Endothelial cell of umbilical vein (primary cell): ENCODE data around the gene KIFC1.

Experiments
- EZH2 ChIP-seq: IDR thresholded peaks from 2 replicates; pipeline ENCODE4 v1.6.1; 2012; ENCODE audit warnings: borderline replicate concordance, low read depth, mild to moderate bottlenecking, moderate library complexity, low read length, inconsistent platforms; ENCODE audit not compliant: severe bottlenecking
- FOS ChIP-seq: IDR thresholded peaks from 2 replicates; pipeline ENCODE4 v1.6.1; 2011; ENCODE audit warnings: mild to moderate bottlenecking, low read length, moderate library complexity, borderline replicate concordance; ENCODE audit not compliant: insufficient read depth
- JUN ChIP-seq: IDR thresholded peaks from 2 replicates; pipeline ENCODE4 v1.6.1; 2011; ENCODE audit warnings: borderline replicate concordance, low read depth; ENCODE audit not compliant: insufficient read length, insufficient read depth
- MAX ChIP-seq: IDR thresholded peaks from 2 replicates; pipeline ENCODE4 v1.6.1; 2011; ENCODE audit not compliant: insufficient read depth, insufficient read length
- MYC ChIP-seq: IDR thresholded peaks from one replicate; pipeline ENCODE4 v1.6.1; 2011; ENCODE audit warnings: mild to moderate bottlenecking, low read depth, low read length
- POLR2A ChIP-seq: IDR thresholded peaks from 2 replicates; pipeline ENCODE4 v1.6.1; 2012; ENCODE audit warnings: low read depth, mild to moderate bottlenecking, control low read depth, low read length
- POLR2AphosphoS5 ChIP-seq: IDR thresholded peaks from 2 replicates; pipeline ENCODE4 v1.6.1; 2012; ENCODE audit warnings: low read depth, mild to moderate bottlenecking, control low read depth, low read length, moderate library complexity; ENCODE audit not compliant: insufficient read depth
- TF ChIP-seq, protein P1 (sequence below), 2 donors: IDR thresholded peaks; 1 replicate in 1 of 2; 2 replicates in 1 of 2; pipeline ENCODE4 v1.5.1; 2011; ENCODE audit warnings: low read length in 2 of 2, mild to moderate bottlenecking in 2 of 2, moderate library complexity in 2 of 2, control low read depth in 1 of 2, inconsistent platforms in 1 of 2, low read depth in 1 of 2; ENCODE audit not compliant: insufficient read depth in 1 of 2; ENCODE audit errors: extremely low read depth in 1 of 2

- TF ChIP-seq MYC: no peak
- TF ChIP-seq, protein P1, sequence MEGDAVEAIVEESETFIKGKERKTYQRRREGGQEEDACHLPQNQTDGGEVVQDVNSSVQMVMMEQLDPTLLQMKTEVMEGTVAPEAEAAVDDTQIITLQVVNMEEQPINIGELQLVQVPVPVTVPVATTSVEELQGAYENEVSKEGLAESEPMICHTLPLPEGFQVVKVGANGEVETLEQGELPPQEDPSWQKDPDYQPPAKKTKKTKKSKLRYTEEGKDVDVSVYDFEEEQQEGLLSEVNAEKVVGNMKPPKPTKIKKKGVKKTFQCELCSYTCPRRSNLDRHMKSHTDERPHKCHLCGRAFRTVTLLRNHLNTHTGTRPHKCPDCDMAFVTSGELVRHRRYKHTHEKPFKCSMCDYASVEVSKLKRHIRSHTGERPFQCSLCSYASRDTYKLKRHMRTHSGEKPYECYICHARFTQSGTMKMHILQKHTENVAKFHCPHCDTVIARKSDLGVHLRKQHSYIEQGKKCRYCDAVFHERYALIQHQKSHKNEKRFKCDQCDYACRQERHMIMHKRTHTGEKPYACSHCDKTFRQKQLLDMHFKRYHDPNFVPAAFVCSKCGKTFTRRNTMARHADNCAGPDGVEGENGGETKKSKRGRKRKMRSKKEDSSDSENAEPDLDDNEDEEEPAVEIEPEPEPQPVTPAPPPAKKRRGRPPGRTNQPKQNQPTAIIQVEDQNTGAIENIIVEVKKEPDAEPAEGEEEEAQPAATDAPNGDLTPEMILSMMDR (IDR thresholded peaks at IDR 0.05; ENCODE audit: extremely low read depth in 1 of 2, insufficient read depth in 1 of 2, low read depth in 1 of 2, low read length in 2 of 2): no peak
- no peak for TF ChIP-seq POLR2AphosphoS5
- no peak for TF ChIP-seq POLR2A
- no peak for TF ChIP-seq EZH2
- TF ChIP-seq FOS: no peak
- TF ChIP-seq MAX: no peak
- no peak for TF ChIP-seq JUN
Measured at GRCh38 chr6:33413241-33414120, 21.9 kb downstream of the KIFC1 start.
